ENCODE results near the gene SEZ6.

DNA sequence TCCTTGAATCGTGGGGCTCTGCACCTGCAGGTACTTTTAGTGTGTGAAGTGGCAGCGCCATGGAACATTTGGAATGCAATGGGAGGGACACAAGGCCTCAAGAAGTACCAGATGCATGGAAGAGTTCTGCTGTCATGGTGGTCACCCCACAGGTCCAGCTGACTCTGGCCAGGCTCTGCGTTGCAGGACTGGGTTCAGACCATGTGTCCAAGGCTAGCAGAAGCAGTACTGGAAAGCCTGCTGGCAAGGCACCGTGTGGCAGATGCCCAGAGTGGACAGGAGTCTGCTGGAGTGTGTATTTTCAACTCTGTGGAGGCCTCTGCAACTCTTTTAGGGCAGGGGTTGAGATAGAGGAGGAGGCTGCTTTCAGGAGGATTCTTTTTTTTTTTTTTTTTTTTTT is 39.2 kb upstream of the SEZ6 start:
- TF ChIP-seq, protein P1, sequence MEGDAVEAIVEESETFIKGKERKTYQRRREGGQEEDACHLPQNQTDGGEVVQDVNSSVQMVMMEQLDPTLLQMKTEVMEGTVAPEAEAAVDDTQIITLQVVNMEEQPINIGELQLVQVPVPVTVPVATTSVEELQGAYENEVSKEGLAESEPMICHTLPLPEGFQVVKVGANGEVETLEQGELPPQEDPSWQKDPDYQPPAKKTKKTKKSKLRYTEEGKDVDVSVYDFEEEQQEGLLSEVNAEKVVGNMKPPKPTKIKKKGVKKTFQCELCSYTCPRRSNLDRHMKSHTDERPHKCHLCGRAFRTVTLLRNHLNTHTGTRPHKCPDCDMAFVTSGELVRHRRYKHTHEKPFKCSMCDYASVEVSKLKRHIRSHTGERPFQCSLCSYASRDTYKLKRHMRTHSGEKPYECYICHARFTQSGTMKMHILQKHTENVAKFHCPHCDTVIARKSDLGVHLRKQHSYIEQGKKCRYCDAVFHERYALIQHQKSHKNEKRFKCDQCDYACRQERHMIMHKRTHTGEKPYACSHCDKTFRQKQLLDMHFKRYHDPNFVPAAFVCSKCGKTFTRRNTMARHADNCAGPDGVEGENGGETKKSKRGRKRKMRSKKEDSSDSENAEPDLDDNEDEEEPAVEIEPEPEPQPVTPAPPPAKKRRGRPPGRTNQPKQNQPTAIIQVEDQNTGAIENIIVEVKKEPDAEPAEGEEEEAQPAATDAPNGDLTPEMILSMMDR (conservative IDR thresholded peaks at IDR 0.05 in 1 of 2, IDR thresholded peaks at IDR 0.05 in 1 of 2; ENCODE audit: extremely low read depth in 1 of 2, insufficient read depth in 1 of 2, low read depth in 1 of 2, low read length in 2 of 2) = no peak
- no peak for TF ChIP-seq EZH2 (IDR thresholded peaks at IDR 0.05; ENCODE audit: borderline replicate concordance, low read length)

Data from mammary epithelial cell (primary cell).